Panc1 (cell line): ENCODE data around the gene UBC. TPM values are rescaled to one million over a fixed set of nuclear protein-coding genes. Genes with fewer than 3 reads are reported as not detected.

Experiments
- ATAC-seq: fragments of 200-7000 bp; cut with Tn5 transposase; 2 replicates; pipeline ENCODE4 v1.9.1; 2020; ENCODE audit warnings: mild to moderate bottlenecking, moderate library complexity
- BruUV-seq: library from RNA; stranded (reverse); fragments of 400-500 nt; replicated peaks from 2 replicates; lab custom pipeline; 2021; lab: Mats Ljungman, UMichigan
- CTCF ChIA-PET: fragments of 300-600 bp; sonication (Branson Sonifier 250); formaldehyde crosslinking; loops from one replicate; lab custom pipeline; 2022; ENCODE audit warnings: antibody characterized with exemption; lab: Charles Lee
- POLR2A ChIA-PET: fragments of 300-600 bp; sonication (Branson Sonifier 250); formaldehyde crosslinking; loops from one replicate; lab custom pipeline; 2022; ENCODE audit warnings: antibody characterized with exemption; lab: Charles Lee
- DNase-seq: peaks from one replicate; pipeline ENCODE4 v3.0.0-alpha.2; 2010; ENCODE audit warnings: low read depth, low spot score
- H3K27ac ChIP-seq: 2 replicates; pipeline ENCODE4 v1.5.1; 2011; ENCODE audit warnings: mild to moderate bottlenecking, low read length, inconsistent platforms
- H3K27me3 ChIP-seq: fragments of 200-500 bp; sonication (Bioruptor generic); 2 replicates; pipeline ENCODE4 v1.6.0; 2014; ENCODE audit warnings: low read length, inconsistent platforms; ENCODE audit not compliant: control insufficient read depth, insufficient read depth
- H3K36me3 ChIP-seq: fragments of 200-500 bp; sonication (Bioruptor generic); 2 replicates; pipeline ENCODE4 v1.5.1; 2014; ENCODE audit warnings: inconsistent platforms, mild to moderate bottlenecking, low read length, moderate library complexity; ENCODE audit not compliant: control insufficient read depth, insufficient read depth
- H3K4me1 ChIP-seq: 2 replicates; pipeline ENCODE4 v1.5.1; 2011; ENCODE audit warnings: inconsistent platforms, mild to moderate bottlenecking, low read length, moderate library complexity; ENCODE audit not compliant: control insufficient read depth, insufficient read depth
- H3K4me3 ChIP-seq, 2 experiments: 2 replicates each; pipeline ENCODE4 v1.5.1; 2011 to 2012; ENCODE audit warnings: low read depth in 2 of 2, low read length in 2 of 2, mild to moderate bottlenecking in 2 of 2, inconsistent platforms in 1 of 2, moderate library complexity in 1 of 2
- H3K9me3 ChIP-seq: fragments of 200-500 bp; sonication (Bioruptor generic); 2 replicates; pipeline ENCODE4 v1.5.1; 2014; ENCODE audit warnings: low read depth, mild to moderate bottlenecking, inconsistent platforms, low read length, moderate library complexity; ENCODE audit not compliant: control insufficient read depth, insufficient read depth
- CTCF ChIP-seq: fragments of 450-650 bp; IDR thresholded peaks from 2 replicates; pipeline ENCODE4 v1.5.1; 2017; ENCODE audit warnings: mild to moderate bottlenecking
- POLR2AphosphoS5 ChIP-seq: IDR thresholded peaks from 2 replicates; pipeline ENCODE4 v1.6.1; 2012; ENCODE audit warnings: mild to moderate bottlenecking, low read depth, low read length, moderate library complexity
- REST ChIP-seq, 2 experiments: IDR thresholded peaks; 2 replicates each; pipeline ENCODE4 v1.6.1; 2011 to 2012; ENCODE audit warnings: low read depth in 2 of 2, control low read depth in 1 of 2, low read length in 1 of 2, mild to moderate bottlenecking in 1 of 2, moderate library complexity in 1 of 2; ENCODE audit not compliant: insufficient read depth in 1 of 2
- SIN3A ChIP-seq: IDR thresholded peaks from 2 replicates; pipeline ENCODE4 v1.6.1; 2012; ENCODE audit warnings: low read depth, mild to moderate bottlenecking, low read length, moderate library complexity, borderline replicate concordance; ENCODE audit not compliant: insufficient read depth
- TCF7L2 ChIP-seq: IDR thresholded peaks from 2 replicates; pipeline ENCODE4 v1.6.1; 2011; ENCODE audit warnings: mild to moderate bottlenecking, low read depth, low read length, inconsistent platforms
- in situ Hi-C: cut with HindIII; loops from 2 replicates; pipeline ENCODE4 v1.10.0; 2016; ENCODE audit warnings: low sequenced_read_pairs, low pct_unique_long_range_greater_than_20kb
- intact Hi-C: fragments of 100-400 bp; cut with micrococcal nuclease; formaldehyde crosslinking; loops from one replicate; pipeline ENCODE4 v1.10.0; 2022; ENCODE audit not compliant: unreplicated experiment
- total RNA-seq: library from RNA; stranded (reverse); gene quantifications from one replicate; pipeline ENCODE4 v1.2.1, GENCODE V29; 2021; ENCODE audit not compliant: unreplicated experiment

UBC gene
- total RNA-seq, 1 experiment from 2014 or later: 1,725 TPM

- TF ChIP-seq POLR2AphosphoS5 (no peak), REST (IDR thresholded peaks at IDR 0.05; ENCODE audit: insufficient read depth in 1 of 2, low read depth in 2 of 2, low read length in 1 of 2) (no peak), SIN3A (no peak), TCF7L2 (no peak), CTCF (no peak)
- no peaks in the 10 kb centered on the region for H3K36me3 ChIP-seq
- ChIA-PET POLR2A (interaction anchor here (0.6 to 0.7 kb wide), 2 partner anchors 27 to 37 kb away, joined by 3 to 7 read pairs; no protein-coding TSS in a partner anchor), CTCF (interaction anchor here (1.5 kb wide), 1 partner anchor 28 kb away, joined by 5 read pairs; no protein-coding TSS in a partner anchor)
- peaks cover 25% of the 10 kb centered on the region for H3K4me1 ChIP-seq
- ATAC-seq (no peak), DNase-seq (no peak)
- H3K27me3 ChIP-seq: no peaks in the 10 kb centered on the region
- in situ Hi-C loops (no loop called here), intact Hi-C loops (no loop called here)
- no peak overlapping the region for H3K27ac ChIP-seq
- no peaks in the 10 kb centered on the region for H3K9me3 ChIP-seq
- no peak overlapping the region for H3K4me3 ChIP-seq
- no TSS peak for BruUV-seq
These were observed 35.5 kb downstream of the UBC start for GRCh38 chr12:124878795-124879516.

- Histone ChIP-seq H3K4me3 (no peak overlapping the region), H3K36me3 (no peaks in the 10 kb centered on the region), H3K27me3 (no peaks in the 10 kb centered on the region), H3K4me1 (peaks cover 19% of the 10 kb centered on the region), H3K27ac (no peak overlapping the region), H3K9me3 (no peaks in the 10 kb centered on the region)
- no peak for ATAC-seq
- TF ChIP-seq POLR2AphosphoS5: no peak
- no peak for TF ChIP-seq REST (IDR thresholded peaks at IDR 0.05; ENCODE audit: insufficient read depth in 1 of 2, low read depth in 2 of 2, low read length in 1 of 2)
- no peak for TF ChIP-seq CTCF
- TF ChIP-seq SIN3A: no peak
- no peak for TF ChIP-seq TCF7L2
- no peak for DNase-seq
- BruUV-seq: no TSS peak
- POLR2A ChIA-PET: no interaction called here
- in situ Hi-C loops (no loop called here), intact Hi-C loops (no loop called here)
- CTCF ChIA-PET: no interaction called here
These were observed 37.0 kb downstream of the UBC start for GRCh38 chr12:124877423-124877822.
